ENCODE measurements around the gene RAB3C.

RAB3C gene

DNA sequence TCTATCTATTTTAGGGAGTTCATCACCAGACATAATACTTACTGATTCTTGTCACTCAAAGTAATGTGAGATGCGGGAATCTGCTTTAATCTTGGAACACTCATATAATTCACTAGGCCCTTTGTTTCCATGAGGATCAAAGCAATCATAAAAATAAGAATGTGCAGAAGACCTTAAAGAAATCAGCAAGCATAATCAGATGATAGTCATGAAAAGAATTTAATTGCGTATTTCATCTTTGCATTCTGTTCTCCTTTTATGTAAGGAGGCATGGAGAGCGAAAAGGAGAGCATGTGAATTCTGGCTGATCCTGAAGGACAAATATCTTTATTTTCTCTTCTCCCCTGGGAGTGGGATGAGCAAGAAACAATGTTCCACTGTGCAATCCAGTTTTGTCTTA lies 128.0 kb downstream of the RAB3C start:
- DNase-seq (ENCODE audit: low read depth, low spot score), result no peak
- TF ChIP-seq POLR2AphosphoS5 (IDR thresholded peaks at IDR 0.05; ENCODE audit: borderline replicate concordance, low read depth, low read length), result no peak
- TF ChIP-seq FOXP2 (optimal IDR thresholded peaks at IDR 0.05; ENCODE audit: control extremely low read depth, extremely low read length, insufficient read depth), result no peak
- no peak for TF ChIP-seq EZH2 (IDR thresholded peaks at IDR 0.05)
- Histone ChIP-seq H3K36me3 (ENCODE audit: insufficient read depth, low read length) (no peaks in the 10 kb centered on the region), H3K4me3 (no peak overlapping the region), H3K9ac (ENCODE audit: insufficient read length) (no peak overlapping the region), H3K27ac (no peak overlapping the region), H3K9me3 (ENCODE audit: low read depth, low read length) (no peaks in the 10 kb centered on the region)

DNA sequence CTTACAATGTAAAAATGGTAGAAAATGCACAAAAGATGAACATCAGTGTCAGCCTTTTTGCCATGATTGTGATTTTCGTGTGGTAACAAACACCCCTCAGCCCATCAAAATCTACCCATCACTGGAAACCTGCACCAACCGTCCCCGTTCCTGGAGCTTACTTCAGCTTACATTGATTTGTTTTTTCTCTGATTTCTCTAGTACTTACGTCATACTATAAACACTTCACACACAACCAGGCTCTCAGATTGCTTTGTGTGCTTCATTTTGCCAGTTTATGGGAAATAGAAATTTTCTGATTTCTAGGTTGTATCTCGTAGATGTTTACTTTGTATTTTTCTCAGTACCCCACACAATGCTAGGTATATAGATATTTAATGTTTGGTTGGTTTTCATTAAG lies 129.1 kb downstream of the RAB3C start:
- Histone ChIP-seq H3K9me3 (ENCODE audit: low read depth, low read length) (no peaks in the 10 kb centered on the region), H3K27ac (no peak overlapping the region), H3K9ac (ENCODE audit: insufficient read length) (no peak overlapping the region), H3K4me3 (no peak overlapping the region), H3K36me3 (ENCODE audit: insufficient read depth, low read length) (no peaks in the 10 kb centered on the region)
- TF ChIP-seq EZH2 (IDR thresholded peaks at IDR 0.05), result no peak
- TF ChIP-seq FOXP2 (optimal IDR thresholded peaks at IDR 0.05; ENCODE audit: control extremely low read depth, extremely low read length, insufficient read depth), result no peak
- no peak for TF ChIP-seq POLR2AphosphoS5 (IDR thresholded peaks at IDR 0.05; ENCODE audit: borderline replicate concordance, low read depth, low read length)
- DNase-seq (ENCODE audit: low read depth, low spot score), result no peak

DNA sequence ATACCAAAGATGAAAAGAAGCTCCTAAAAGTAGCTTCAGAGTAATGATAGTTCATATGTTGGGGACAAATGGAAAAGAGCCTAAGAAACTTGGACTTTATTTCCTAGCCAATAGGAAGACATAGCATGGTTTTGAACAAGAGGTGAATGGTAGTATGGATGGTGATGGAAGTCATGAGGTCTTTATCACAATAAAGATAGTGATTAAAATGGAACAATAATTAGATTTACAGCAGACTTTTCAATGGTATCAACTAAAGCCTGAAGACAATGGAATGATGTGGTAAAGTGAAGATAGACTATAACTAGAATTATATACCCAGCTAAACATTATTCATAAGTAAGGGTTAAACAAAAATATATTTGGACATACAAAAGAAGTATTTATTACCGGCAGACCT lies 131.2 kb downstream of the RAB3C start:
- Histone ChIP-seq H3K4me3 (no peak overlapping the region), H3K9ac (ENCODE audit: insufficient read length) (no peak overlapping the region), H3K36me3 (ENCODE audit: insufficient read depth, low read length) (no peaks in the 10 kb centered on the region), H3K27ac (no peak overlapping the region), H3K9me3 (ENCODE audit: low read depth, low read length) (no peaks in the 10 kb centered on the region)
- TF ChIP-seq EZH2 (IDR thresholded peaks at IDR 0.05), result no peak
- TF ChIP-seq POLR2AphosphoS5 (IDR thresholded peaks at IDR 0.05; ENCODE audit: borderline replicate concordance, low read depth, low read length), result no peak
- TF ChIP-seq FOXP2 (optimal IDR thresholded peaks at IDR 0.05; ENCODE audit: control extremely low read depth, extremely low read length, insufficient read depth), result no peak
- no peak for DNase-seq (ENCODE audit: low read depth, low spot score)

DNA sequence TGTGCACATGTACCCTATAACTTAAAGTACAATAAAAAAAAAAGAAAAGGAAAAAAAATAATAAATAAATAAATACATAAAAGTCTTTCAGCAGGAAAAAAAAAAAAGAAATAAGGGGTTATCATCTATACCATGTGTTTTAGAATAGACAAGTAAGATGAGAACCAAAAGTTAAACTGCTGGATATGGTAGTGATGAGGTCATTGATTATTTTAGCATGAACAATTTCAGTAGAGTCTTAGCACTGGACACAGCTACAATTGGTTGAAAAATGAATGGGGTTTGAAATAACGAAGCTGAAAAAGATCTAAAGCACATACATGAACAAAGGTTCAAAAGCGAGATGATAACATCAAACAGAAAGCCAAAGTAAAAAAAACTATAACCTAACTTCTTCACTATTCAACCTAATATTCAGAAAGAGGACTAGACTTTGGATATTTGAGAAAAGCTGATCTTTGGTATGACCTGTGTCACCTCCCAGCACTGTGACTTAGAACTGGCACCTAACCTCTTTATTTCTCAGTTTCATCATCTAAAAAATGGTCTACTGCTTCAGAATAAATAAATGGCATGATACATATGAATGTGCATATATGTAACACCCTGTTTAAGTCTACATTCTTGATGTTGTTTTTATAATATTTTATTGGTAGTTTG lies 133.3 kb downstream of the RAB3C start:
- no peak overlapping the region for H3K9ac ChIP-seq (ENCODE audit: insufficient read length)
- no peak overlapping the region for H3K27ac ChIP-seq
- H3K9me3 ChIP-seq (ENCODE audit: low read depth, low read length), result no peaks in the 10 kb centered on the region
- H3K4me3 ChIP-seq, result no peak overlapping the region
- TF ChIP-seq EZH2 (IDR thresholded peaks at IDR 0.05), result no peak
- no peak for TF ChIP-seq POLR2AphosphoS5 (IDR thresholded peaks at IDR 0.05; ENCODE audit: borderline replicate concordance, low read depth, low read length)
- no peak for TF ChIP-seq FOXP2 (optimal IDR thresholded peaks at IDR 0.05; ENCODE audit: control extremely low read depth, extremely low read length, insufficient read depth)
- DNase-seq (ENCODE audit: low read depth, low spot score), result no peak
- no peaks in the 10 kb centered on the region for H3K36me3 ChIP-seq (ENCODE audit: insufficient read depth, low read length)

DNA sequence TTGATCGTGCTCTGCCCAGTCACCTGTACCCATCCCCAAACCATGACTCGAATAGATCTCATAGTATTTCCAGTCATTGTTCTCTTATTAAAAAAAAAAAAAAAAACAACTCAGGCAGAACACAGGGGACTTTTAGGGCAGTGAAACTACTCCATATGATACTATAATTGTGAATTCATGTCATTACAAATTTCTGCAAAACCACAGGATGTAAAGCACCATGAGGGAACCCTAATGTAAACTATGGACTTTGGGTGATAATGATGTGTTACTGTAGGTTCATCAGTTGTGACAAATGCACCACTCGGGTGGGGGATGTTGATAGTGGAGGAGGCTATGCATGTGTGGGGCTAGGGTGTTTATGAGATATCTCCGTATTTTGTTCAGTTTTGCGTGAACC lies 133.8 kb downstream of the RAB3C start:
- no peak overlapping the region for H3K9ac ChIP-seq (ENCODE audit: insufficient read length)
- no peaks in the 10 kb centered on the region for H3K9me3 ChIP-seq (ENCODE audit: low read depth, low read length)
- H3K27ac ChIP-seq, result no peak overlapping the region
- H3K4me3 ChIP-seq, result no peak overlapping the region
- no peaks in the 10 kb centered on the region for H3K36me3 ChIP-seq (ENCODE audit: insufficient read depth, low read length)
- no peak for DNase-seq (ENCODE audit: low read depth, low spot score)
- no peak for TF ChIP-seq FOXP2 (optimal IDR thresholded peaks at IDR 0.05; ENCODE audit: control extremely low read depth, extremely low read length, insufficient read depth)
- no peak for TF ChIP-seq POLR2AphosphoS5 (IDR thresholded peaks at IDR 0.05; ENCODE audit: borderline replicate concordance, low read depth, low read length)
- no peak for TF ChIP-seq EZH2 (IDR thresholded peaks at IDR 0.05)

DNA sequence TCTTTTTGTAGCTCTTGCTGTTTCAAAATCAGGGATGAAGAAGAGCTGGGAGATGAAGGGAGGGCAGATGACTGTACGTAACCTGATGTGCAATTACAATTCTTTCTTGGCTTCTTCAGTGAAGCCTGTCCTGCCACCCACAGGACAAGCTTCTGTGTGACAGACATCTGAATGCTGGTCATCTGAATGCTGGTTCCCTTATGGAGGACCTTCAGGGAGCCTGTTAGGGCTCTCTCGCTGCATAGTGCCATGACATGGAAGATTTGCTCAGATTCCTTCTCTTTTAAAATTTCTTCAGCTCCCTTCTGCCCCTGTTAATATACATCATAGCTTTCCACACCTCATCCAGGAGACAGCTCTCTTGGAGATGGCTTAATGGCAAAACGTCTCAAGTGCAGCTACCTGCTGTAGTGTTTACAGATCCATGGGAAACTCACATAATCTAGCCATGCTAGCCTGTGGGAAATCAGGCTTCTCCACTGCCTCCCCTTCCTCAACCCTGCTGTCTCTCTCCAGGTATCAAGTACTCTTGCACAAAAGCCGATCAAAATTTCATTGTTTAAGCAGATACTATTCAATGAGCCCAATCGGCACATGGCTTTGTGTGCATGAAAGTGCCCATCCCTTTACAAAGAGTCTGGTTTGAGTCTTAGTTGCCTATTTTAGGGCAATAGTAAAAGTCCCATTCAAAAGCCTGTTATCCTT lies 134.6 kb downstream of the RAB3C start:
- Histone ChIP-seq H3K9me3 (ENCODE audit: low read depth, low read length) (no peaks in the 10 kb centered on the region), H3K4me3 (no peak overlapping the region), H3K36me3 (ENCODE audit: insufficient read depth, low read length) (no peaks in the 10 kb centered on the region), H3K27ac (no peak overlapping the region), H3K9ac (ENCODE audit: insufficient read length) (no peak overlapping the region)
- TF ChIP-seq POLR2AphosphoS5 (IDR thresholded peaks at IDR 0.05; ENCODE audit: borderline replicate concordance, low read depth, low read length) (no peak), EZH2 (IDR thresholded peaks at IDR 0.05) (no peak), FOXP2 (optimal IDR thresholded peaks at IDR 0.05; ENCODE audit: control extremely low read depth, extremely low read length, insufficient read depth) (no peak)
- DNase-seq (ENCODE audit: low read depth, low spot score), result no peak

DNA sequence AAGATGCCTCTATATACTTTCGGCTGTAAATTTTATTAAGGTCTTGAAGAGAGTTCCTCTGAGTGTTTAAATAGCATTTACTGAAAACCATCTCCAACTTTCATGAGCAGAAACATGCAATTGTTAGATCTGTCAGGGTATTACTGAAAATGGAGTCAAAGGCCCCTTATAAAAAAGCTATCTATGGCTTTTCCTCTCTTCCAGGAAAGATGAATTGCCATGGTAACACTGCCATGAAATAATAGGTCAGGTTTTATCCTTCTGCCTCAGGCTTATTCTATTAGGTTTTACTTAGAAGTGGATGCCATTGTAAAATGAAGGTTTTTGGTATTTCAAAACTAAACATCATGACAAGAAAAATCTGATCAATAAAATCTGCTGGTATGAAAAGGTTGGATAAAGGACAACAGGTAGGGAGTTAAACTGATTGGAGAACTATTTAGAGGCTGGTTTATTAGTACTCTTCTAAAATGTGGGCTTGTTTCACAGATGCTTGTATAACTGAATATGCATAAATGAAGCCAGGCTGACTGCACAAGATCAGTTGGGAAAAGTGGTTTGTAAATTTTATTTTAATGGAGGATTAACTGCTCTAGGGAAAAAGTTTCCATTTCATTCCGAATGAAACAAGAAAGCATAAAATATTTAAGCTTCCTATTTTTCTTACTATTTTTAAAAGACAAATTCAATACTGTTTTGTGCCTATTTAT lies 135.5 kb downstream of the RAB3C start:
- TF ChIP-seq EZH2 (IDR thresholded peaks at IDR 0.05), result no peak
- no peak for TF ChIP-seq POLR2AphosphoS5 (IDR thresholded peaks at IDR 0.05; ENCODE audit: borderline replicate concordance, low read depth, low read length)
- no peak for TF ChIP-seq FOXP2 (optimal IDR thresholded peaks at IDR 0.05; ENCODE audit: control extremely low read depth, extremely low read length, insufficient read depth)
- Histone ChIP-seq H3K27ac (no peak overlapping the region), H3K9ac (ENCODE audit: insufficient read length) (no peak overlapping the region), H3K9me3 (ENCODE audit: low read depth, low read length) (no peaks in the 10 kb centered on the region), H3K4me3 (no peak overlapping the region), H3K36me3 (ENCODE audit: insufficient read depth, low read length) (no peaks in the 10 kb centered on the region)
- DNase-seq (ENCODE audit: low read depth, low spot score), result no peak

DNA sequence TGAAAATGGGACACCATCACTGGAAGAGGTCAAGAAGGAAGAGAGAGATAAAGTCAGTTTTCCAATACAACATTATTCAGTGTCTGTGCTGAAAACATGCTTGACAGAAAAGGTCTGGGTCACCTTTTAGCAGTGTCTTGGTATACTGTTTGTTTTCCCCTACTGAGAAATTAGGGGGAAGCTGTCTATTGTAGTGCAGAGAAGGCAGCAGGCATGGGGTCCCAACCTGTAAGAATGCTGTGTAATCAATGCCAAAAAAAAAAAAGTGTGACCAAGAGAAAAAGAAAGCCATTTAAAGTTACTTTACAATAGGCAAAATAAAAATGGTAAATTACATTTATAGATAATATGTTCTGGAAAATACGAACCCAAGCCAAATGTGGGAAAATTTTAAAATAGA lies 139.3 kb downstream of the RAB3C start:
- no peaks in the 10 kb centered on the region for H3K36me3 ChIP-seq (ENCODE audit: insufficient read depth, low read length)
- no peak overlapping the region for H3K4me3 ChIP-seq
- no peak overlapping the region for H3K9ac ChIP-seq (ENCODE audit: insufficient read length)
- H3K9me3 ChIP-seq (ENCODE audit: low read depth, low read length), result no peaks in the 10 kb centered on the region
- DNase-seq (ENCODE audit: low read depth, low spot score), result no peak
- H3K27ac ChIP-seq, result no peak overlapping the region
- TF ChIP-seq EZH2 (IDR thresholded peaks at IDR 0.05) (no peak), FOXP2 (optimal IDR thresholded peaks at IDR 0.05; ENCODE audit: control extremely low read depth, extremely low read length, insufficient read depth) (no peak), POLR2AphosphoS5 (IDR thresholded peaks at IDR 0.05; ENCODE audit: borderline replicate concordance, low read depth, low read length) (no peak)

Data from SK-N-MC (cell line).